NCI-H748 (cell line): Measurements from ENCODE around the gene SMYD3.

Experiments
- DNase-seq: peaks from one replicate; lab custom pipeline; 2025; ENCODE audit not compliant: unreplicated experiment; lab: John Stamatoyannopoulos, UW

SMYD3 gene

DNA sequence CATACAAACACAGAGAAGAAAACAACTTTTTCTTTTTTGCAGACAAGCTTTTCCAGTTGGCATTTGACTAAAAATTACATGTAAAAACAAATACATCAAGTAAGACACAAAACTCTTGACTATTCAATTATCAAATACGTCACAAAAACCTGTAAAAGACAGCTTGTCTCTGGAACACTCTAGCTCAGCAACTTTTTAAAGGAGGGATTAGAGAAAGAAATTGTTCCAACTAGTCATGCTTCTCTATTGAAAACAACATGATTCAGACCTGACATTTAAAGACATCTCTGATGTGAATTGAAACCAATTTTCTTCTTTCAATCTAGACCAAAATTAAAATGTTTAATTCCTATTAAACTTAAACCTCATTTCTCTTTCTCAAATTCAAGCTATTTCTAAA, 30.3 kb downstream of the SMYD3 start:
- DNase-seq = no peak

DNA sequence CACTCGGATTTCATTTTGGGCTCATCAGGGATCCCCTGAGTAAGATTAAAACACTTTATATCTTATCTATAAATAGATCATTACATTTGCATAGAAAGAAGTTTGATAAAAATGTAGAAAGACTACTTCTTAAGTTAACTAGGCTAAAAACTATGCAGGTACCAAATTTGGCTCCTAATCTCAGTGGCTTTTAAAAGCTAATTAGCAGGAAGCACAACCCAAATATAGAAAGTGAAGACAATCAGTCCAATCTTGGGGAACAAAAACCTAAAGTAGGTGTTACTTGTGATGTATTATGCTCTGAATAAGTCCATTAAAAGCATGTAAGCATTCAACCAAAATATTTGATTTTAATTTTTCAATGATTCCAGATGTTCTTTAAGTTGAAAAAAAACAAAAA, 35.4 kb downstream of the SMYD3 start:
- DNase-seq = no peak

GRCh38 chr1:246470585-246470984, 36.5 kb downstream of the SMYD3 start:
- no peak for DNase-seq

- DNase-seq = no peak
Measured at GRCh38 chr1:246462986-246463385, 44.1 kb downstream of the SMYD3 start.

GRCh38 chr1:246460406-246460805, 46.7 kb downstream of the SMYD3 start:
- no peak for DNase-seq

DNA sequence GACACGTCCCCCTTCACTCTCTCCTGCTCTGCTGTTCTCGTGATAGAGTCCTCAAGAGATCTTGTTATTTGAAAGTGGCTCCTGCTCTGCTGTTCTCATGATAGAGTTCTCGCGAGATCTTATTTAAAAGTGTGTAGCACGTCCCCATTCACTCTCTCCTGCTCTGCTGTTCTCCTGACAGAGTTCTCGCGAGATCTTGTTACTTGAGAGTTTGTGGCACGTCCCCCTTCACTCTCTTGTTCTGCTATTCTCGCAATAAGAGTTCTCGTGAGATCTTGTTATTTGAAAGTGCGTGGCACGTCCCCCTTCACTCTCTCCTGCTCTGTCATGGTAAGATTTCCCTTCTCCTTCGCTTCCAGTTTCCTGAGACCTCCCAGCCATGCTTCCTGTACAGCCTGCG, 47.9 kb downstream of the SMYD3 start:
- DNase-seq = no peak

- no peak for DNase-seq
Measured at GRCh38 chr1:246455476-246455875, 51.6 kb downstream of the SMYD3 start.

- DNase-seq = no peak
Measured at GRCh38 chr1:246454655-246455054, 52.4 kb downstream of the SMYD3 start.

GRCh38 chr1:246450611-246451251, 56.3 kb downstream of the SMYD3 start:
- peak; percentile 66 for DNase-seq

GRCh38 chr1:246448373-246448772, 58.7 kb downstream of the SMYD3 start:
- no peak for DNase-seq

- DNase-seq = no peak
Measured at GRCh38 chr1:246447501-246447900, 59.6 kb downstream of the SMYD3 start.

GRCh38 chr1:246445503-246445902, 61.6 kb downstream of the SMYD3 start:
- no peak for DNase-seq

DNA sequence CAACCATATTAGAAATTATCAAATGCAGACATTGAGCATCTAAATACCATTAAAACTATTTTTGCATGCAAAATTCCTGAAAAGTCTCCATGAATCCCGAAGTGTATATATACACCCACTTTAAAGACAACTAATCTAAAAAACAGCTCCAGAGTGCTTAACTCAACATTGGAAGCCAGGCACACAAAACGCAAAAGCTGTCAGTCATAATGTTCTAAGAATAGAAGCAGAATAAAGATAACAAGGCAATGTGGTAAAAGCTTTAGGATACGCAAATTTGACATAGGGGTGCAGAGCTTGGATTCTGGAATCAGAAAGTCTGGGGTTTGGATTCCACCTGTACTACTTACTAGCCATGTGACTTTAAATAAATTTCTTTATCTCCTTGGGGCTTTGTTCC, 62.5 kb downstream of the SMYD3 start:
- no peak for DNase-seq

DNA sequence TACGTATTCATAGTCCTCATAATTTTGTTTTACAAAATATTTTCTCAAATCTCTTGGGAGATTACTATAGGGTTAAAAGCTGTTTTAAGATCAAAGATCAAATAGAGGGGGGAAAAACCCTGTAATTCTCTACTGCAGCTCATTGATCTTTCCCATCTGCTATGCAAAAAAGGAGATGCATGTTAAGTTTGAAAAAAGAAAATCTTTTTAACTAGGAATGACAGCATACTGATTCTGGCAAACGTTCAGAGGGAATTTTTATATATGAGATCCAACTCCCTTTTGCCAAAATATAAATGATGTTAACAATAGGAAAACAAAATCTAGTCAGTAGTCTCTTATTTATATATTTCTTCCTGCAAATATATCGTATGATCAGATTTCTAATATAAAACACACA, 69.1 kb downstream of the SMYD3 start:
- DNase-seq = no peak

DNA sequence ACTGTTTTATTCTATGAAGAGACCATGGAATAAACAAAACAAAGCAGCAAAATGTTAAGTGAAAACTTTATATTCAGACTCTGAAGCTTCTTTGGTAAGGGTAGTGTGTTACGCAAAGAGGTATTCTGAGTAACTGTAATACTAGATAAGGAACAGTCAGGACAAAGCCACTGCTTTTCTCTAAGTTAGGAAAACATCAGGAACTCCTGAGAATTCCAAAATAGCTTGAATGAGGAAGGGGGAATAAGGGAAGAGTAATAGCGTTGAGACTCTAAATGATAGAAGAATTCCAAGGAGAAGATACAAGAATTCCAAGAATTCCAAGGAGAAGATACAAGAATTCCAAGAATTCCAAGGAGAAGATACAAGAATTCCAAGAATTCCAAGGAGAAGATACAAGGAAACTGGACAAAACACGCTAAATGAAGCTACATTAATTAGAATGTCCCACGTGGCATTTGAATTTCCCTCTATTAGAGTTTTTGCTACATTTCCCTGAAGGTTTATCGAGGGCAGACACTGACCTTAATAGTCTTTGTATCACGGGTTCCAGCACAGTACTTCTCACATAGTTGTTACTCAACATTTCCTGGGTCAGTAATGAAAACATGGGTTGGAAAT, 71.5 kb downstream of the SMYD3 start:
- DNase-seq = no peak

DNA sequence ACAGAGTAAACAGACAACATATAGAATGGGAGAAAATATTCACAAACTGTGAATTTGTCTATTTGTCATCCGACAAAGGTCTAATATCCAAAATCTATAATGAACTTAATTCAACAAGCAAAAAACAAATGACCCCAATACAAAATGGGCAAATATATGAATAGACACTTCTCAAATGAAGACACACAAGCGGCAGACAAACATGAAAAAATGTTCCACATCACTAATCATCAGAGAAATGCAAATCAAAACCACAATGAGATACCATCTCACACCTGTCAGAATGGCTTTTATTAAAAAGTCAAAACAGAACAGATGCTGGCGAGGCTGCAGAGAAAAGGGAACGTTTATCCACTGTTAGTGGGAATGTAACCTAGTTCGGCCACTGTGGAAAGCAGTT, 72.7 kb downstream of the SMYD3 start:
- no peak for DNase-seq

DNA sequence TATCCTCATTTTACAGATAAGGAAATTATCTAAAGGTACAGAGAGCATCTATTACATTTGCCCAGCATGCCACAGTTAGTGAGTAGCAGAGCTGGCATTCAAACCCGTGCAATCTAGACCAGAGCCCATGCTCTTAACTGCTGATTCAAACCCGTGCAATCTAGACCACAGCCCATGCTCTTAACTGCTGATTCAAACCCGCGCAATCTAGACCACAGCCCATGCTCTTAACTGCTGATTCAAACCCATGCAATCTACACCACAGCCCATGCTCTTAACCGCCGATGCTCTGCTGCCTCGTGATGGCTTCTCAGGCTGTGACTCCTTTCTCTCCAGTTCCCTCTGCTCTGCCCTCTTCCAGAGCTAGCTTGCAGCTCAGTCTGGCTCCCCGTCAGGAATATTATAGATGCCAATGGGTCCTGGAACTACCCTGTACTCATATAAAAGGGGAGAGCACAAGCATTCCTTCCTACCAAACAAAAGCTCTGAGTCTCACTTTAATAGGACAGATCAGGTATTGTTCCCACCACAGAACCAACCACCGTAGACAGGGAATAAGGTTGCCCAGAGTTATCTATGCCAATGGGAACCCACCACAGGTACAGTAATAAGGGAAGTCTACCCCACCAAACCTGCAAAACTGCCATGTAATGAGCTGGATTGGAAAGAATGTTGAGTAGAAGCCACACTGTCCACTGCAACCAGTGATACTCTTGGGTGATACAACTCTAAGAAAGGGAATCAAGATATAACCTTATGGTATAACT, 78.4 kb downstream of the SMYD3 start:
- DNase-seq = no peak

DNA sequence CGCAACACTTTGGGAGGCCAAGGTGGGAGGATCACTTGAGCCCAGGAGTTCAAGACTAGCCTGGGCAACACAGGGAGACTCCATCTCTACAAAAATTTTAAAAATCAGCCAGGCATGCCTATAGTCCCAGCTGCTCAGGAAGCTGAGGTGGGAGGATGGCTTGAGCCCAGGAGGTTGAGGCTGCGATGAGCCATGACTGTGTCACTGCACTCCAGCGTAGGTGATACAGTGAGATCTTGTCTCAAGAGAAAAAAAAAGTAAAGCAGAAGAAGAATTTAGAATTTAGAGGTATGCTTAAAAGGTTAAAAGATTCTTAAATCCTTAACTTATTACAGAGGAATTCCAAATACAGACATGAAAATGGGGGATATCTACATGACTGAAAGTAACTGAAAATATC, 79.5 kb downstream of the SMYD3 start:
- DNase-seq = no peak

DNA sequence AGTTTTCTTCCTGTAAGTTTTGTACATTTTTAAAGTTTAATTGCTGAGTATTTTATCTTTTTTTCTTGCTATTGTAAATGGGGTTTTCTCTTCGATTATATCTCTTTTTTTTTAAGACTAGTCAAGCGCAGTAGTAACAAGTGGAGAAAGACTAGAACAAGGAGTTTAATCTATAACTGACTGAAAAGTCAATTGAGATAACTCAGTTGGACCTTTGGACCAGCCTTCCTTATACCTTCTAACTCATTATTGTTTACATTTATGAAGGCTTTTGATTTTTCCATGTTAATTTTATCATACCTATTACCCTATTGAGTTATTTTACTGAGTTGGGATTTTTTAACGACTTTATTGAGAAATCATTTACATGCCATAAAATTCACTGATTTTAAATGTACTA, 81.2 kb downstream of the SMYD3 start:
- DNase-seq = no peak

GRCh38 chr1:246425139-246425794, 81.8 kb downstream of the SMYD3 start:
- DNase-seq = no peak

- DNase-seq = no peak
Measured at GRCh38 chr1:246420300-246420699, 86.8 kb downstream of the SMYD3 start.
